ENCODE data around the gene NOL3.
A peak's percentile ranks its signal among the peaks of the same experiment; 100 is the strongest.

NOL3 gene

DNA sequence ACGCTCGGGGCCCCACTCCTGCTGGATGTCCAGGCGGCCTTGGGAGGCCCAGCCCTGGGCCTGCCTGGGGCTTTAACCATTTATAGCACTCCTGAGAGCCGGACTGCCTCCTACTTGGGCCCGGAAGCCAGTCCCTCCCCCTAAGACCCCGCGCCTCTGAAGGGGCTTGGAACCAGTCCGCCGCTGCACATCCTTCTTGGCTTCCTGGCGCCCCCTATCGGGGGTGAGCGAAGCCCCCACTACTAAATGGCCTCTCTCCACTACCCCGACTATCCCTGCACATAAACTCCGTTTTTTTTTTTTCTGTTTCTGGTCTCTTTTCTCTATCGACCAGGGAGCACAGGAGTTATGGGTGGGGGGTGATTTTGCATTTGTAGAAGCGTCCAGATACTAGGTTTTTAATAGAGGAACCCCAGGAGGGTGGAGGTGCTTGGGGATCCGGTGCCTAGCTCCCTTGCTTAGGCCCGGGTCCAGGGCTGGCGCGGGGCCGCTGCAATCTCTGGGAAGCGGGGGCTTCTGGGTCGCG lies 633 bp upstream of the NOL3 start:
- H3K36me3 Mint-ChIP-seq: peaks cover 41% of the 10 kb centered on the region
- no peak overlapping the region for H3K27ac Mint-ChIP-seq
- peak; percentile 64 for DNase-seq
- CTCF ChIA-PET: interaction anchor here (0.6 to 4.9 kb wide), 11 partner anchors 9 to 311 kb away, joined by 3 to 23 read pairs (median 3); partner anchors contain the start of genes ATP6V0D1, FBXL8 and TRADD
- peaks cover 100% of the 10 kb centered on the region for H3K27me3 Mint-ChIP-seq
- peaks cover 70% of the 10 kb centered on the region for H3K4me1 Mint-ChIP-seq
- H3K9me3 Mint-ChIP-seq: no peaks in the 10 kb centered on the region
- H3K4me3 Mint-ChIP-seq: peak overlapping the region; percentile 68

DNA sequence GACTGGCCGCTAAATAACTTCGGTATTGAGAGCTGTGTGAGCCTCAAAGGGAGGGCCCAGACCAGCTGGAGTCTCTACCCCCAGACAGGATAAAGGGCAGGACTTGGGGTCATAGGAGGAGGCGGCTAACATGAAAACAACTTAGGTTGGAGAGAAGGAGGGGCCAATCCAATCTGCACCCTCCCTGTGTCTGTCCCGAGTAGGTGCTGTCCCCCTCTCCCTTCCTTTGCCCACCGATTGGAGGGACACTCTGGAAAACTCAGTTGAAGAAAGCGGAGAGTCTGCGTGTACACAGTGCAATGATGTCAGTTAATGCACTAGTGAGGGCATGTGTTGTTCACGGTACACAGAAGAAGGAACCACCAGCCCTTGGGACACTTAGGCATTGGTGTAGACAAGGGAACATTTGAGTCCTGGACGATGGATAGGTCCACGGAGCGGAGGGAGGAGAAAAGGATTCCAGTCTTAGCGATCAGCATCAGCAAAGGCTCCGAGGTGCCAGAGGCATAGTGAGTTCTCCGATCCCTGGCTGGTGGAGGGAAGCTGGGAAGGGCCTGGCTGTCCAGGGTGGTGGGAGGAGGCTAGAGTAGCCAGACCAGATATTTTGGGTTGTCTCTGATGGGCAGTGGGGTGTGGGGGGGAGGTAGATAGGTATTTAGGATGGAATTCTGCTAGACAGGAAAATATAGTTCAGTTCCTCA lies 761 bp downstream of the NOL3 start:
- Mint-ChIP-seq H3K27me3 (peaks cover 100% of the 10 kb centered on the region), H3K4me3 (peak overlapping the region; percentile 68), H3K36me3 (peaks cover 39% of the 10 kb centered on the region), H3K9me3 (no peaks in the 10 kb centered on the region), H3K27ac (peak overlapping the region; percentile 24), H3K4me1 (peaks cover 65% of the 10 kb centered on the region)
- no peak for DNase-seq
- CTCF ChIA-PET: interaction anchor here (3.1 to 4.9 kb wide), 4 partner anchors 11 to 154 kb away, joined by 16 to 23 read pairs (median 18); partner anchors contain the start of genes FBXL8 and TRADD

DNA sequence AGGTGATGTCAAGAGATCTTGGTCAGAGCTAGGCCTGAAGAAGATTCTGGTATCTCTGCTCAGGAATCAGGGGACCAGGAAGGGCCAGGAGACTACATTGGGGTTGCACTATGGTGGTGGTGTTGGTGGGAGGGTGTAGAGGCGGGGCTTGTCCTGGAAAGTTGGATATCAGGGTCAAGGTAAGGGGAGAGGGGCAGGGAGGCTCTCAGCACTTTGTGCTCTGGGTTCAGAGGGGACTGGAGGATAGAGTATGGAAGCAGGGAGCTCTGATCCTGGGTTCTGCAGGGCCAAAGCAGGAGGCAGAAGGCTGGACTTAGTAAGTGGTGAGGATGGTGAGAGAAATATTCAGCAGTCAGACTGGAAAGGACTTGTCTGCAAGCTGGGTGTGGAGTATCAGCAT lies 3.0 kb downstream of the NOL3 start:
- peaks cover 66% of the 10 kb centered on the region for H3K4me1 Mint-ChIP-seq
- CTCF ChIA-PET: interaction anchor here (0.6 to 3.3 kb wide), 6 partner anchors 10 to 215 kb away, joined by 3 to 18 read pairs (median 6); partner anchors contain the start of gene EXOC3L1
- no peak for DNase-seq
- peak overlapping the region; percentile 74 for H3K4me3 Mint-ChIP-seq
- H3K36me3 Mint-ChIP-seq: peaks cover 31% of the 10 kb centered on the region
- H3K27me3 Mint-ChIP-seq: peaks cover 100% of the 10 kb centered on the region
- H3K9me3 Mint-ChIP-seq: no peaks in the 10 kb centered on the region
- no peak overlapping the region for H3K27ac Mint-ChIP-seq

DNA sequence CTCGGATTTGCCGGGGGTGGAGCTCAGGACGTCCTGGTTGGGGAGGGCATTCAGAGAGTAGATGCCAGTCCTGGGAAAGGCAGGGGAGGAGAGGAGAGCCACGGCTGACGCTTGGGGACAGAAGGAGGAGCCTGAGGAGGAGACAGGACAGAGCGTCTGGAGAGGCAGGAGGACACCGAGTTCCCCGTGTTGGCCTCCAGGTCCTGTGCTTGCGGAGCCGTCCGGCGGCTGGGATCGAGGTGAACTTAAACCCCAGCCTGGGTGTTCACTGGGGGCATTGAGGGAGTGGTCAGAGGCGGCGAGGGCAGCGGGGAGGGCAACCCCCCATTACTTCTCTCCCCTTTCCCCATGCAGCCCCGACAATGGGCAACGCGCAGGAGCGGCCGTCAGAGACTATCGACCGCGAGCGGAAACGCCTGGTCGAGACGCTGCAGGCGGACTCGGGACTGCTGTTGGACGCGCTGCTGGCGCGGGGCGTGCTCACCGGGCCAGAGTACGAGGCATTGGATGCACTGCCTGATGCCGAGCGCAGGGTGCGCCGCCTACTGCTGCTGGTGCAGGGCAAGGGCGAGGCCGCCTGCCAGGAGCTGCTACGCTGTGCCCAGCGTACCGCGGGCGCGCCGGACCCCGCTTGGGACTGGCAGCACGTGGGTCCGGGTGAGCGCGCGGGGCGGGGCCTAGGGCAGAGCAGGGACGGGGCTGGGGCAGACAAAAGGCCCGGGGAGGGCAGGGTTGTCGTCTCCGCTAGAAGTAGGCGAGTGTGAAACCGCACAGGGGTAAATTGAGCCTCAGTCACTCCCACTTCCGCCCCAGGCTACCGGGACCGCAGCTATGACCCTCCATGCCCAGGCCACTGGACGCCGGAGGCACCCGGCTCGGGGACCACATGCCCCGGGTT lies 3.7 kb downstream of the NOL3 start:
- no peak overlapping the region for H3K27ac Mint-ChIP-seq
- H3K4me1 Mint-ChIP-seq: peaks cover 67% of the 10 kb centered on the region
- CTCF ChIA-PET: interaction anchor here (1.1 to 3.5 kb wide), 7 partner anchors 9 to 156 kb away, joined by 3 to 18 read pairs (median 8); partner anchors contain the start of genes EXOC3L1, FBXL8 and TRADD
- no peaks in the 10 kb centered on the region for H3K9me3 Mint-ChIP-seq
- H3K4me3 Mint-ChIP-seq: peak overlapping the region; percentile 74
- H3K36me3 Mint-ChIP-seq: peaks cover 33% of the 10 kb centered on the region
- peak; percentile 86 for DNase-seq
- H3K27me3 Mint-ChIP-seq: peaks cover 100% of the 10 kb centered on the region

DNA sequence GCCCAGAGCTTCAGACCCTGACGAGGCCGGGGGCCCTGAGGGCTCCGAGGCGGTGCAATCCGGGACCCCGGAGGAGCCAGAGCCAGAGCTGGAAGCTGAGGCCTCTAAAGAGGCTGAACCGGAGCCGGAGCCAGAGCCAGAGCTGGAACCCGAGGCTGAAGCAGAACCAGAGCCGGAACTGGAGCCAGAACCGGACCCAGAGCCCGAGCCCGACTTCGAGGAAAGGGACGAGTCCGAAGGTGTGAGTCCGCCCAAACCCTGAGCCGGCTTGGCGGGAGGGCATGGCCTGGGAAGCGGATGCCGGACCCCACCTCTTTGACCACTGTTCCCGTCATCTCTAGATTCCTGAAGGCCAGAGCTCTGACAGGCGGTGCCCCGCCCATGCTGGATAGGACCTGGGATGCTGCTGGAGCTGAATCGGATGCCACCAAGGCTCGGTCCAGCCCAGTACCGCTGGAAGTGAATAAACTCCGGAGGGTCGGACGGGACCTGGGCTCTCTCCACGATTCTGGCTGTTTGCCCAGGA lies 4.4 kb downstream of the NOL3 start:
- no peak for DNase-seq
- Mint-ChIP-seq H3K4me3 (peak overlapping the region; percentile 29), H3K27me3 (peaks cover 99% of the 10 kb centered on the region), H3K27ac (no peak overlapping the region), H3K4me1 (peaks cover 68% of the 10 kb centered on the region), H3K9me3 (no peaks in the 10 kb centered on the region), H3K36me3 (peaks cover 31% of the 10 kb centered on the region)
- CTCF ChIA-PET: interaction anchor here (1.1 to 3.5 kb wide), 7 partner anchors 8 to 157 kb away, joined by 3 to 18 read pairs (median 8); partner anchors contain the start of genes EXOC3L1, FBXL8 and TRADD

DNA sequence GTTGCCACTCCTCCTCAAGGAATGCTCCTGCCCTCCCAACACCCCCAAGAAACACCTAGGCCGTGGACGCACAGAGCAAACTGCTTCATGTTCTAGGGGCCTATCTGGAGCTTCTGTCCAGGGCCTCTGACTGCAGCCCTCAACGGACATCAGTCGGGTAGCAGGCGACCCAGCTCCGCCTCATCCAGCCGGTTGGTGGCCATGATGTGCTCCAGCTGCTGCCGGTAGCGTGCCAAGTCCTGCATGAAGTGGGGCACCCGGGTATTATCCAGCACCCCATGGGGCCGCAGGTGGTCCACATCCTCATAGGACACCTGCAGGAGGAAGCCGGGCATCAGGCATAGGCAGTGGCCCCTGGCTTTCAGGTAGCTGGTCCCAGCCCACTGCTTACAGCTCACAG lies 6.3 kb downstream of the NOL3 start:
- Mint-ChIP-seq H3K27me3 (peaks cover 80% of the 10 kb centered on the region), H3K4me1 (peaks cover 52% of the 10 kb centered on the region), H3K4me3 (no peak overlapping the region), H3K9me3 (no peaks in the 10 kb centered on the region), H3K36me3 (peaks cover 17% of the 10 kb centered on the region), H3K27ac (no peak overlapping the region)
- CTCF ChIA-PET: interaction anchor here (0.6 to 3.5 kb wide), 6 partner anchors 9 to 466 kb away, joined by 3 to 17 read pairs (median 5); no protein-coding TSS in a partner anchor
- no peak for DNase-seq

DNA sequence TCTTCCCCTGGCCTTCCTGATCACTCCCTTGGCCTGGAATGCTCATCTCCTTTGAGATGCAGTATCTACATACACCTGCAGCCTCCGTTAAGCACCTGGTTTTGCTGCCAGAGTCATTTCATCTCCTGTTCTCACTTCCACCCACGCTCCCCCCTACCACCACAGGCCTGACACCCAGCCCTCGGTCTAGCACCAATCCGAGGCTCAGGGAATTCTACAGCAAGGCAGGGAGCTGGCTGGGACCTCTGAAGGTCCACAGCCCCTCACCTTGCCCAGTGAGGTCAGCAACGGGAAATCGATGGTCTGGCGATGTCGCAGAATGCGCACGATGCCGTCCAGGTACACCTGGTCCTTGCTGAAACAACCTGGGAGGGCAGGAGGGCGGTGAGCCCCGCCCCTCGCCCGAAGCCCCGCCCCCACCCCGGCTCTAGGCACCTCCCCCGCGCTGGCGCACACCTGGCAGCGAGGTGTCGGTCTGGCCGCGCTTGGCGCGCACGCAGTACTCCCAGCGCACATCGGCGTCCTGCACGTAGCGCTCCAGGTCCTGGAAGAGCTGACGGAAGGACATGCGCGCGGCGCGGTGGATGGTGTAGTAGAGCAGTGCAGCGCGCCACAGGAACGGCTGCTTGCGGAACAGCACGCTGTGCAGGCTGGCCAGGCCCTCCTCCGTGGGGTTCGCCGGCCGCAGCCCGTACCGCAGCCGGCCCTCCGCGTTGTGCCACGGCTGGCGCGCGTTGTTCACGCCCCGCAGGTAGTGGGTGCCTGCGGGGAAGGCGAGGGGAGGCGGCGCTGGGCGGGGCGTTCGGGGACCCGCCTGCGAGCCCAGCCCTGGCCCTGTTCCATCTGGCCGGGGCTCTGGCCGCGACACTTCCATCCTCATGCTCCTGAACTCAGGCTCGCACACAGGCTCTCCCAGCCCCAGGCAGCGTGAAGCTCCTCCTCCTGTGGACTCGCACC lies 7.7 kb downstream of the NOL3 start:
- CTCF ChIA-PET: interaction anchor here (0.7 to 3.5 kb wide), 8 partner anchors 7 to 216 kb away, joined by 3 to 17 read pairs (median 4); partner anchors contain the start of gene CES3
- H3K27ac Mint-ChIP-seq: no peak overlapping the region
- peaks cover 45% of the 10 kb centered on the region for H3K4me1 Mint-ChIP-seq
- peaks cover 66% of the 10 kb centered on the region for H3K27me3 Mint-ChIP-seq
- H3K36me3 Mint-ChIP-seq: peaks cover 15% of the 10 kb centered on the region
- DNase-seq: peak; percentile 82
- no peaks in the 10 kb centered on the region for H3K9me3 Mint-ChIP-seq
- peak overlapping the region; percentile 63 for H3K4me3 Mint-ChIP-seq

DNA sequence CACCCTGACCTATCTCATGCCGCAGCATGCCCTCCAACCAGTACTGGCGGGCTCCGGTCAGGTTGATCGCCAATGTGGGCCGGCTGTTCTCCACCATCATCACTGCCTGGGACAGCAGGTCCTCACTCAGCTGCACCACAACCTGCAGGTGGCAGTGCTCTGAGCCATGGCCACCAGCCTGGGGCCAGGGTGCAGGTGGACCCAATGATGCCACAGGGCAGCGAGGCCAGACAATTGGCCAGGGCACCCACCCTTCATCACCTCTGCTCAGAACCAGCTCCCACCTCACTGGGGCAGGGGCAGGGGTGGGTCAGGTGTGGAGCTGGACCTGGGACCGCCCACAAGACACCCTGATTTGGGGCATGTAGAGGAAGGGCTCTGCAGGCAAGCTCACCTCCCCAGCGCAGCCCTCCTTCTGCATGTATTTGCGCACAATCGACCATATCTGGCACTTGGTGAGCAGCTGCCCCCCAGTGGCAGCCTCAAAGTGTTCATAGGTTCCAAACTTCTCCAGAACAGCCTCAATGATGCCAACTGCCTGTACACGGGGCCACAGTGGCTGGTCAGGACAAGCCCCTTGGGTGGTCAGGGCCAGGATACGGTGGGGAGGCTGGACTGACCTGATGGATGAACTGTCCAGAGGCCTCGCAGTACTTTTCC lies 9.2 kb downstream of the NOL3 start:
- Mint-ChIP-seq H3K36me3 (peaks cover 12% of the 10 kb centered on the region), H3K9me3 (no peaks in the 10 kb centered on the region), H3K4me3 (peak overlapping the region; percentile 38), H3K27me3 (peaks cover 54% of the 10 kb centered on the region), H3K4me1 (peaks cover 36% of the 10 kb centered on the region), H3K27ac (no peak overlapping the region)
- DNase-seq: peak; percentile 55
- CTCF ChIA-PET: interaction anchor here (0.7 to 1.4 kb wide), 7 partner anchors 10 to 218 kb away, joined by 3 to 6 read pairs (median 4); partner anchors contain the start of genes CES3 and NOL3

DNA sequence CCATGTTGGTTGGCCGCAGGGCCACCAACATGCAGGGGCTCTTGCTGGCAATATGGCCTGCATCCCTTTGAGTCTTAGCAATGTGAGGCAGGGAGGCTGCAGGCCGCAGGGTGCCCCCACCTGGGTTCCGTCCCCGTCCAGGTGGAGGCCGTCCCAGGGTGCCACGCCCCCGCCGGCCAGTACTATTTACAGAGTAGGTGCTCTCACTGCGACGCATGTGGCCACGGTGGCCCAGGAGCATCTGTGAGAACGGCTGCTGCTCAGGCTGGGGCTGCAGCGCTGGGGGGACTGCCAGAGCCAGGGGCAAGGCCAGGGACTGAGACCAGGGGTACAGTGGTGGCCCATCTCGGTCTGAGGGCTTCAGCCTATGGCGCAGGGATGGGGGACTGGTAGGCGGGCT lies 9.8 kb downstream of the NOL3 start:
- H3K9me3 Mint-ChIP-seq: no peaks in the 10 kb centered on the region
- H3K27ac Mint-ChIP-seq: no peak overlapping the region
- CTCF ChIA-PET: interaction anchor here (1.0 to 1.4 kb wide), 4 partner anchors 17 to 162 kb away, joined by 4 to 6 read pairs (median 4); no protein-coding TSS in a partner anchor

DNA sequence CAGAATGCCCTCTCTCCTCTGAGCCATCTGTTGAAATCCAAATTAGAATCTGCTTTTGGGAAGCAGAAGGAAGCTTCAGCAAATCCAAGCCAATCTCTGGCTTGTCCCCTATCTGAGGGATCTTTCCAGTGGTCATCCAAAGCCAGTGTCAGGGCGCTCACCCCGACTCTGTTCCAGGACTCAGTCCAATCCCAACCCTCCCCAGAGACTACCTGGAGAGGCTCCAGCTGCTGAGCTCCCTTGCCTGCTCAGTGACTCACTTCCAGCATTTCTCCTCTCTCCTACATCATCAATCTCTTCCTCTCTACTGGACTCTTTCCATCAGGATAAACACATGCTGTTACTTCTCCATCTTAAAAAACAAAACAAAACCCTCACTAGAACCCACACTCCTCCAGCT lies 11.0 kb downstream of the NOL3 start:
- Mint-ChIP-seq H3K4me3 (no peak overlapping the region), H3K27ac (no peak overlapping the region), H3K27me3 (peaks cover 52% of the 10 kb centered on the region), H3K4me1 (peaks cover 42% of the 10 kb centered on the region), H3K9me3 (no peaks in the 10 kb centered on the region), H3K36me3 (peaks cover 10% of the 10 kb centered on the region)
- no peak for DNase-seq
- CTCF ChIA-PET: interaction anchor here (1.0 to 1.4 kb wide), 3 partner anchors 18 to 164 kb away, joined by 3 to 4 read pairs (median 4); no protein-coding TSS in a partner anchor

More for the DNA sequence above, 9.8 kb downstream of the NOL3 start:
- peaks cover 54% of the 10 kb centered on the region for H3K27me3 Mint-ChIP-seq
- peaks cover 12% of the 10 kb centered on the region for H3K36me3 Mint-ChIP-seq
- DNase-seq: no peak
- H3K4me1 Mint-ChIP-seq: peaks cover 41% of the 10 kb centered on the region
- no peak overlapping the region for H3K4me3 Mint-ChIP-seq

DNA sequence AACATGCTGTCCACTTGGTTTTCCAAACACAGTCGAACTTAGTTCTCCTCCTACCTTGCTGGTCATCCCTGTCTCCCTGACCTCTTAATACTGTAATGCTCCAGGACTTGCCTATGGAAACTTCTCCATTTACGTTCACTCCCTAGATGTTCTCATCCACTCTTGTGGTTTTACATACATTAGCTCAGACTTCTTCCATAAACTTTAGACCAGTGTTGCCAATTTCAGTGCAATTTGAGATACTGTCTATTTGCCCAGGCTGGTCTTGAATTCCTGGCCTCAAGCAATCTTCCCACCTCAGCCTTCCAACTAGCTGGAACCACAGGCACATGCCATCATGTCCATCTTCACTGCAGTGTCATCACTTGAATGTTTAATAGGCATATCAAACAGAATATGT lies 11.9 kb downstream of the NOL3 start:
- peaks cover 51% of the 10 kb centered on the region for H3K27me3 Mint-ChIP-seq
- peaks cover 38% of the 10 kb centered on the region for H3K4me1 Mint-ChIP-seq
- no peak overlapping the region for H3K27ac Mint-ChIP-seq
- no peaks in the 10 kb centered on the region for H3K9me3 Mint-ChIP-seq
- no peak overlapping the region for H3K4me3 Mint-ChIP-seq
- DNase-seq: no peak
- CTCF ChIA-PET: interaction anchor here (1.2 to 4.9 kb wide), 4 partner anchors 8 to 205 kb away, joined by 3 to 26 read pairs (median 4); no protein-coding TSS in a partner anchor
- peaks cover 9% of the 10 kb centered on the region for H3K36me3 Mint-ChIP-seq

DNA sequence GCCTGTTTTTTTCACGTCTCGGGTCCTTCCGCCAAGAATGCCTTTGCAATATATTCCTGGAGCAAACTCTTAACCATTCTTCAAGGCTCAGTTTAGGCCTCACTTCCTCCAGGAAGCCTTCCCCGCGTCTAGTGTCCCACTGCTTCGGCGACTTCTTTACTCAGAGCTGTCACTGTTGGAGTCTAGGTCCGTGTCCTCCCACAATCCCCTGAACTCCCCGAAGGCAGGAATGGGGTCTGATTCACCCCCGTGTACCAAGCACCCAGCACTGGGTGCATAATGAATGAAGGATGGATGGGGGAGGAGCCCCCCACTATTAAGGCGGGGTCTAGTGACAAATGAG lies 12.9 kb downstream of the NOL3 start:
- H3K36me3 Mint-ChIP-seq: peaks cover 5% of the 10 kb centered on the region
- no peaks in the 10 kb centered on the region for H3K9me3 Mint-ChIP-seq
- peaks cover 45% of the 10 kb centered on the region for H3K27me3 Mint-ChIP-seq
- DNase-seq: no peak
- H3K4me3 Mint-ChIP-seq: no peak overlapping the region
- no peak overlapping the region for H3K27ac Mint-ChIP-seq
- peaks cover 30% of the 10 kb centered on the region for H3K4me1 Mint-ChIP-seq
- CTCF ChIA-PET: interaction anchor here (1.1 to 4.9 kb wide), 6 partner anchors 9 to 206 kb away, joined by 3 to 26 read pairs (median 4); partner anchors contain the start of genes FBXL8 and TRADD

All from activated naive CD4-positive, alpha-beta T cell treated with anti-CD3 and anti-CD28 coated beads, Interleukin-2, amount 10 ng/mL, durations not matched to agents 7 days and 5 days (primary cell).